Ovary (tissue), 9 donors: ENCODE results near the gene FNTB. TPM values are rescaled to one million over a fixed set of nuclear protein-coding genes. Genes with fewer than 3 reads are reported as not detected.

Experiments
- DNase-seq, 5 donors: peaks; one replicate each; pipeline ENCODE4 v3.0.0-alpha.2; 2019 to 2020
- H3K27ac ChIP-seq, 2 donors: fragments of 200-600 bp; one replicate each; pipeline versions ENCODE4 v1.5.1 to v1.8.0; 2019 to 2022
- H3K27me3 ChIP-seq: fragments of 200-600 bp; one replicate; pipeline ENCODE4 v1.8.0; 2022
- H3K36me3 ChIP-seq: fragments of 200-600 bp; sonication (generic); one replicate; pipeline ENCODE4 v1.5.1; 2019
- H3K4me1 ChIP-seq: one replicate; pipeline ENCODE4 v1.8.1; 2013; ENCODE audit warnings: mild to moderate bottlenecking, moderate library complexity; ENCODE audit not compliant: insufficient read depth
- H3K4me3 ChIP-seq: fragments of 200-600 bp; sonication (generic); one replicate; pipeline ENCODE4 v1.5.1; 2017
- H3K9me3 ChIP-seq, 2 donors: fragments of 200-600 bp in 1 of 2; sonication (generic) in 1 of 2; one replicate each; pipeline versions ENCODE4 v1.5.1 to v1.8.1; 2013 to 2019; ENCODE audit warnings: mild to moderate bottlenecking in 1 of 2, moderate library complexity in 1 of 2
- CTCF ChIP-seq, 3 donors: fragments of 450-650 bp in 2 of 3; fragments of 200-600 bp in 1 of 3; IDR thresholded peaks; one replicate each; pipeline versions ENCODE4 v1.5.1 to v1.8.0; 2016 to 2022; ENCODE audit warnings: antibody characterized with exemption in 3 of 3, mild to moderate bottlenecking in 1 of 3
- EP300 ChIP-seq: sonication (generic); formaldehyde crosslinking; IDR thresholded peaks from one replicate; pipeline ENCODE4 v1.6.1; 2017; ENCODE audit warnings: antibody characterized with exemption
- POLR2A ChIP-seq: fragments of 450-650 bp; IDR thresholded peaks from one replicate; pipeline ENCODE4 v1.6.1; 2017; ENCODE audit warnings: antibody characterized with exemption, mild to moderate bottlenecking, moderate library complexity
- WGBS, 3 donors: extraction: QIAGEN DNeasy Blood & Tissue Kit in 1 of 3; methylation state at CpG; one replicate each; pipeline versions ENCODE4 v1.1.5 to v1.1.7; 2013 to 2017; 5-methylcytosine and 5-hydroxymethylcytosine counted together
- intact Hi-C, 4 donors: fragments of 100-400 bp; cut with DNase I; formaldehyde crosslinking; loops; one replicate each; pipeline versions ENCODE4 v1.11.0 to v1.15.1; 2022 to 2023
- polyA plus RNA-seq, 2 donors: library from polyadenylated mRNA; stranded (reverse); fragments of 200-250 nt in 1 of 2; fragments of 350-450 nt in 1 of 2; fragmentation: Illumina TruSeq in 1 of 2; extraction: RNeasy Lipid Tissue Mini Kit (QIAGEN cat#74804) in 1 of 2; gene quantifications; one replicate each; pipeline ENCODE4 v1.2.3, GENCODE V29; 2013 to 2014
- total RNA-seq, 7 donors: library from RNA; depleted of rRNA in 2 of 7; stranded (reverse); fragments of >200 nt in 2 of 7; fragmentation: NEBNext Ultra II Directional in 3 of 7; extraction: Animal tissue kit (Norgen Biotek cat#: 25700) in 3 of 7; gene quantifications; one replicate each; pipeline versions ENCODE4 v1.1.0 to v1.2.4, GENCODE V29; 2016 to 2023
- donor health status: DM: no; HTN: no; CAD: no; lungs with moderate emphysema.
- donor health status: DM: no; HTN: no; CAD: no.
- donor health status: Bipolar disorder and iron deficiency.
- donor health status: DM: yes; HTN: yes; CAD: no.
- donor health status: DM: no; HTN: no; CAD: no.
- donor health status: DM: yes; HTN: yes; CAD: no.

The FNTB gene
- total and polyA plus RNA-seq, 9 donors, result 8.0 to 19.0 (median 14.1) TPM

- intact Hi-C loops, result no loop called here
- H3K36me3 ChIP-seq, result no peaks in the 10 kb centered on the region
- TF ChIP-seq POLR2A (no peak), CTCF (IDR thresholded peaks at IDR 0.05) (no peak), EP300 (no peak)
- H3K4me1 ChIP-seq, result no peaks in the 10 kb centered on the region
- DNase-seq, result no peak
- no peaks in the 10 kb centered on the region for H3K27me3 ChIP-seq
- H3K9me3 ChIP-seq, result no peaks in the 10 kb centered on the region
- no peak overlapping the region for H3K27ac ChIP-seq
- 83 to 93% (median 89%) methylated on average over 6 of the region's 6 CpGs for WGBS, 3 donors
- H3K4me3 ChIP-seq, result no peak overlapping the region
Measured at GRCh38 chr14:64953661-64954060, 33.0 kb upstream of the FNTB start.

- no peak overlapping the region for H3K4me3 ChIP-seq
- DNase-seq, result no peak
- H3K36me3 ChIP-seq, result no peaks in the 10 kb centered on the region
- no peak overlapping the region for H3K27ac ChIP-seq
- H3K9me3 ChIP-seq, result no peaks in the 10 kb centered on the region
- intact Hi-C loops, result no loop called here
- no peak for TF ChIP-seq EP300
- no peak for TF ChIP-seq CTCF (IDR thresholded peaks at IDR 0.05)
- no peak for TF ChIP-seq POLR2A
- WGBS, 3 donors, result 85 to 89% (median 87%) methylated on average over 9 of the region's 9 CpGs
- H3K4me1 ChIP-seq, result no peaks in the 10 kb centered on the region
- no peaks in the 10 kb centered on the region for H3K27me3 ChIP-seq
Measured at GRCh38 chr14:64954491-64955240, 32.0 kb upstream of the FNTB start.

- WGBS, 3 donors, result 79 to 87% (median 81%) methylated on average over 6 of the region's 6 CpGs
- no peak for DNase-seq
- intact Hi-C loops, result no loop called here
Measured at GRCh38 chr14:64955297-64955696, 31.4 kb upstream of the FNTB start.

GRCh38 chr14:64956697-64957406 lies 29.8 kb upstream of the FNTB start:
- no peaks in the 10 kb centered on the region for H3K9me3 ChIP-seq

More at GRCh38 chr14:64955297-64955696, 31.4 kb upstream of the FNTB start:
- Histone ChIP-seq H3K27me3 (no peaks in the 10 kb centered on the region), H3K9me3 (no peaks in the 10 kb centered on the region), H3K36me3 (no peaks in the 10 kb centered on the region), H3K27ac (no peak overlapping the region), H3K4me1 (no peaks in the 10 kb centered on the region), H3K4me3 (no peak overlapping the region)
- no peak for TF ChIP-seq EP300
- no peak for TF ChIP-seq POLR2A
- TF ChIP-seq CTCF (IDR thresholded peaks at IDR 0.05), result no peak

More at GRCh38 chr14:64956697-64957406, 29.8 kb upstream of the FNTB start:
- no peaks in the 10 kb centered on the region for H3K36me3 ChIP-seq
- no peak overlapping the region for H3K27ac ChIP-seq
- intact Hi-C loops, result no loop called here
- no peaks in the 10 kb centered on the region for H3K4me1 ChIP-seq
- H3K27me3 ChIP-seq, result no peaks in the 10 kb centered on the region
- no peak for DNase-seq
- TF ChIP-seq EP300, result no peak
- TF ChIP-seq CTCF (IDR thresholded peaks at IDR 0.05), result no peak
- TF ChIP-seq POLR2A, result no peak
- no peak overlapping the region for H3K4me3 ChIP-seq
- WGBS, 3 donors, result 80 to 93% (median 91%) methylated on average over 8 of the region's 8 CpGs
